Raji (cell line): ENCODE results near the gene CCNT2.

Experiments
- POLR2A ChIP-seq: IDR thresholded peaks from 2 replicates; pipeline ENCODE4 v1.6.1; 2011; ENCODE audit warnings: low read depth, low read length, control low read depth; ENCODE audit not compliant: insufficient read depth

The CCNT2 gene

DNA sequence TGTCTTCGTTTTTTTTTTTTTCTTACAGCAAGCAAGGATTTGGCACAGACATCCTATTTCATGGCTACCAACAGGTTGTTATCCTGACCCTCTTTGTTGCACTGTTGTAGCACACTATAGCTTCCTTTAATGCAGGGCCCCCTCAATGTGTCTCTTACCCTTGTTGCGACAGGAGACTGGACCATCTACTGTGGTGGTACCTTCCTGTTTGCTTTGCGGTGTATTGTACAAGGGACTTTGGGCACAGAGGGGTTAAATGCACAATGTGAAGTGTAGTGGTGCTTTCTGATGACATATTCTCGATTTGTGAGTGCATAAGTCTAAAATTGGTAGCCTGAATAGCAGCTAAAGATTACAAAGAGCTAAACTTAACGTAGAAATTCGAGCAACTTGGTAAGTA is 27.5 kb downstream of the CCNT2 start:
- TF ChIP-seq POLR2A = no peak

DNA sequence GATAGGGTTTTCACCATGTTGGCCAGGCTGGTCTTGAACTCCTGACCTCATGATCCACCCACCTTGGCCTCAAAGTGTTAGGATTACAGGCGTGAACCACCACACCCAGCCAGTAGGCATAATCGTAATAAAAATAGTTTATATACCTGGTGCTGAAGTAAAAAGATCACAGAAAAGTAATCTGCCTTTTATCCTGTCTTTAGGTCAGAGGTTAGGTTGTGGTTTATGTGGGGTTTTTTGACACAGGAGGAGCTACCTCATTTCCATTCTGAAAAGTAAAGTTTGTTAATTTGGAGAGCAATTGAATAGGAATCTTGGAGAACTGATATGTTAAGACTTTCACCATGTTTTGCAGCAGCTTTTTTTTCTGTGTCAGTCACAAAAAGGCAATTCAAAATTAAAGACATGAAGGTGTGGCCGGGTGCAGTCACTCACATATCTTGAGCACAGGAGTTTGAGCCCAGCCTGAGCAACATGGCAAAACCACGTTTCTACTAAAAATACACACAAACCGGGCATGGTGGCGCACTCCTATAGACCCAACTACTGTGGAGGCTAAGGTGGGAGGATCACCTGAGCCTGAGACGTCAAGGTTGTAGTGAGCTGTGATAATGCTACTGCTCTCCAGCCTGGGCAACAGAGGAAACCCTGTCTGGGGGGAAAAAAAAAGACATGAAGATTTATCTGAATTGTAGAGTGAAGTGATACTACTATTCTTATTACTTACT is 31.5 kb downstream of the CCNT2 start:
- TF ChIP-seq POLR2A = no peak

DNA sequence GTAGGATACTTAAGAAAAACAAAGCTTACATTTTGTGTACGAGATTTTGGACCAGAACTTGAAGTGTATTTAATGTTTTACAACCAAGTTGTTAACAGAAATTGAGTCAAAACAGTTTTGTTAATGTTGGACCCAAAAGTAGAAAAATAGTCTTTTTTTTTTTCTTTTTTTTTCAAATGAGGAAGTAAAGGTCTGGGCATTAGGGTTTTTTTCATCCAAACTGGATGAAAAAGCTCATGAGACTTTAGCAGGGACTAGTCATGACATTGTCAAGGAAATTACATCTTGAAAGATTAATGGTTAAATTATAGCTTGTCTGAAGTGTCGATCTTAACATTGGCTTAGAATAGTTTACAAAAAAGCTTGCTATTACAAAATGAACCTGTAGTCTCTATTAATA is 32.3 kb downstream of the CCNT2 start:
- no peak for TF ChIP-seq POLR2A

DNA sequence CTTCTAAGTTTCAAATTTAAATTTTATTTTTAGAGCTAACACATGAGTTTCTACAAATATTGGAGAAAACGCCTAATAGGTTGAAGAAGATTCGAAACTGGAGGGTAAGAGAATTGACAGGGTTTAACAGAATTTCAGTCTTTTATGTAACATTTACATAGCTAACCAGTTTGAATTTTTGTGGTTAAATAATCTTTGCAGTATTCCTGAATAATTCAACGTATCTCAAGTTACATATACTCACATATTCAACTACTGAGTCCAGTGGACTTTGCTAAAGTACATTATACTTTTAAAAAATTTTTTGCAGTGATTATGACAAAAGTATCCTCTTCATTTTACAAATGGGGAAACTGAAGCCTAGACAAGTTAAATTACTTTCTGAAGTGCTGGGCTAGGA is 34.0 kb downstream of the CCNT2 start:
- TF ChIP-seq POLR2A = no peak

DNA sequence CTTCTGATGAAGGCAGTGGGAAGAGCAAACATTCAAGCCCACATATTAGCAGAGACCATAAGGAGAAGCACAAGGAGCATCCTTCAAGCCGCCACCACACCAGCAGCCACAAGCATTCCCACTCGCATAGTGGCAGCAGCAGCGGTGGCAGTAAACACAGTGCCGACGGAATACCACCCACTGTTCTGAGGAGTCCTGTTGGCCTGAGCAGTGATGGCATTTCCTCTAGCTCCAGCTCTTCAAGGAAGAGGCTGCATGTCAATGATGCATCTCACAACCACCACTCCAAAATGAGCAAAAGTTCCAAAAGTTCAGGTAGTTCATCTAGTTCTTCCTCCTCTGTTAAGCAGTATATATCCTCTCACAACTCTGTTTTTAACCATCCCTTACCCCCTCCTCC is 35.4 kb downstream of the CCNT2 start:
- no peak for TF ChIP-seq POLR2A

DNA sequence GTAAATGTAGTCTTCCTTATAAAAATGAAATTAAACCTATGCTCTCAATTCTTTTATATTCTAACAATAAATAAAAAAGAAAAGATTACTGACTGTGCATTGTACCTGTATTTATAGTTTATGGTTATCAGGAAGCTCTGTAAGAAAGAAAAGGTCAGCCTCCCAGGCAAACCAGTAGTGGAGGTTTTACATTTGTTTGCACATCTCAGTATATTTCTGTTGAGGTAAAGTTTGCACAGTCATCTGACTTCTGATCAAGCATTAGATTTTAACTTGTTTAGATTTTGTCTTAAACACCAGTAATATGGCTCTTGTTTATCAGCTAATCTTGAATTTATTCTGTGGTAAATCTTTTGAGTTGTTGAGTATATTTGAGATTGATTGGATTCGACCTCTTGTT is 37.1 kb downstream of the CCNT2 start:
- no peak for TF ChIP-seq POLR2A

DNA sequence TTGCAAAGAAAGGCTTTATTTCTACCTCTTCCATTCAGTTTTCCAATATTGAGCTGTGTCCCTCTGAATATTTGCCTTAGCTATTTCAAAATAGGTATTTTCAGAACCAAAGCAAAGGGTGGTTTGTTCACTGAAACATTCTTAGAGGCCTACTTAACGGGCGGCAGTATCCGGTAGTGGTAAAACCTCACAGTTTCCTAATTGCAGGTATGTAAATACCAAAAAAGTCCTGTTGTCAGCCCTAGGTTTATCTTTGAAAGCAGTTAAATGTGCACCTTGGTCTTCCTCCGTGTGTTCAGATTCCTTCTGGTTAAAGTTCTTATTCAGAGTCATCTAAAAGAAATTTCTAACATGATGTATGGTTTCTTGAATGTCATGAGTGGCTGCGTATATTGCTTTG is 38.9 kb downstream of the CCNT2 start:
- no peak for TF ChIP-seq POLR2A

DNA sequence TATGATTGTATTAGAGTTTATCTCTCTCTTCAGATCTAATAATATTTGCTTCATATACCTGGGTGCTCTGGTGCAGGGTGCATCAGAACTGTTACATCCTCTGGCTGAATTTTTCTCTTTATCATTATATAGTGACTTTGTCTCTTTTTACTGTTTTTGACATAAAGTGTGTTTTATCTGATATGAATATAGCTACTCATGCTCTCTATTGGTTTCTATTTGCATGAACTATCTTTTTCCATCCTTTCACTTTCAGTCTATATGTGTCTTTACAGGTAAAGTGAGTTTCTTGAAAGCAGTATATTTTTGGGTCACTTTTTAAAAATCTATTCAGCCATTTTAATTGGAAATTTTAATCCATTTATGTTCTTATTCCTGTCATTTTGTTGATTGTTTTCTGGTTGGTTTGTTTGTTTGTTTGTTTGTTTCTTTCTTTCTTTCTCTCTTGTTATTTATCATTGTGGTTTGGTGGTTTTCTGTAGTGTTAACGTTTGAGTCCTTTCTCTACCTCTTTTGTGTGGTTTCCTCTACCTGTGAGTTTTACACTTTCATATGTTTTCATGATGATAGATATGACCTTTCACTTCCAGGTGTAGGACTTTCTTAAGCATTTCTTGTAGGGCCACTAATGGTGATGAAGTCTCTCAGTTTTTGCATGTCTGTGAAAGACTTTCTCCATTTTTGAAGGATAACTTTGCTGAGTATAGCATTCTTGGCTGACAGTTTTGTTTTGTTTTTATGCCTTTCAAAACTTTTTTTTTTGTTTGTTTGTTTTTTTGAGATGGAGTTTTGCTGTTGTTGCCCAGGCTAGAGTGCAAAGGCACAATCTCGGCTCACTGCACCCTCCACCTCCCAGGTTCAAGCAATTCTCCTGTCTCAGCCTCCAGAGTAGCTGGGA is 54.9 kb downstream of the CCNT2 start:
- no peak for TF ChIP-seq POLR2A

DNA sequence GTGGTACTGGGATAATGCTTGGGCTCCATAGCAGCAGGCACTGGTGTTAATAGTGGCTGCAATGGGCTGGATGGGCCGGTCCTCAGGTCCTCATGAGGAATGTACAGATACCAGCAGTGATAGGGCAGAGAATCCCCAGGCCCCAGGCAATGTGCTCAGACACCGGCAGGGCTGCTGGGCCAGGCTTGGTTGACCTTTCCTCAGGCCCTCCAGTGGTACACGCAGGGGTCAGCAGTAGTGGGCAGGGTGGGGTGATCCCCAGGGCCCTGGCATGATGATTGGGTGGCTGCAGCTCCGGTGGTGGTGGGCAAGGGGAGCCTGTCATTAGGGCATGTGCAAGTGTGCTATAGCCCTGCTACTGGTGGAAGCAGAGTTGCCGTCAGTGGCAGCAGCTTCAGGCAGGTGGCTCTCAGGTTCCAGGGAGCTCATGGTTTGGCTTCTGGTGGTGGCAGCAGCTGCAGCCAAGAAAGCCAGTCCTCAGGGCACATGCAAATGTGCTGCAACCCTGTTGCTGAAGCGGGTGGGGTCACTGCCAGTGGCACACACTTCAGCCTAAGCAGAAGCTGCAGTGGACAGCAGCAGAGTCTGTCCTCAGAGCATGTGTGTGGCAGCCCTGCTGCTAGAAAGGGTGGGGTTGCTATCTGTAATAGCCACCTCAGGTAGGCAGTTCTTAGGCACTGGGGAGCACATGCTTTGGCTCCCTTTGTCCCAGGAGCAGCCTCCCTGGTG is 56.8 kb downstream of the CCNT2 start:
- TF ChIP-seq POLR2A = no peak

DNA sequence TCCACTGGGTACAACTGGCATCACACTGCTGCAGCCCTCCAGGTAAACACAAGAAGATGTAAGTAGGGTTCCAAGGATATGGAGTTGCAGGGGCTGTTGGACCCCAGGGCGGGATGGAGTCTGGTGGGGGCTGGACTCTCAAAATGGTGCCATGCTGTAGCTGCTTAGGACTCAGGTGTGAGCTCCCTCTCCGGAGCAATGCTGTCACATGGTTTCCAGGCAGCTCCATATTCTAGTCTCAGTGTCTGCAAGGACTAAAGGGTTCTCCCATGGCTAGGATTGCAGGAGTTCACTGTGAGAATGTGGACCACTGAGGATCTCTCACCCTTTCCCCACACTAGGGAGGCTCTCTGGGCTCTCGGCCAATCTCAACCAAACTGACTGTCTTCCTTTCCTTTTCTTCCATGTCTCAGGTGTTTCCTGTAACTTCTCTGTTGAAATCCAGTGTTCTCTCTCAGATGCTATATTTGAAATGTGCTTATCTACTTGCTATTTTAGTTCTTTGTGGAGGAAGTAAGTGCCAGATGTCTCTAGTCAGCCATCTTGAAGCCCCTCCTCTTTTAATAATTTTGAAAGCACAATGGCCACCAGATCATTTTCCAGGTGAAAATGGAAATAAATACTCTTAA is 57.6 kb downstream of the CCNT2 start:
- TF ChIP-seq POLR2A = no peak

DNA sequence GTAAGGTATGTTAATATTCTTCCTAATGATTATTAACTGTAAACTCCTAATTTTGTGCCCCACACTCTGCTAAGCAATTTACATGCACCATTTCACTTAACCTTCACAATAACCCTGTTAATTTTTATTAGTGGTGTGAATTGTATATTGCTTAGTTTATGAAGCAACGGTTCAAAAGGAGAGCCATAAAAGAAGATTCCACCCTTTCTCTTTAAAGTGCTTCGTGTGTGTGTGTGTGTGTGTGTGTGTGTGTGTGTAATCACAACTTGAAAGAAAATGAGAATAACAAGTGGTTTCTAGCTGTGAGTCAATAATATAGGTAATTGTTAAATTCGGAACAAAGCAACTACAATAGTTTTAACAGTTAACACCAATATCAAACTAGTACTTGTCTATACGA is 60.6 kb downstream of the CCNT2 start:
- no peak for TF ChIP-seq POLR2A

DNA sequence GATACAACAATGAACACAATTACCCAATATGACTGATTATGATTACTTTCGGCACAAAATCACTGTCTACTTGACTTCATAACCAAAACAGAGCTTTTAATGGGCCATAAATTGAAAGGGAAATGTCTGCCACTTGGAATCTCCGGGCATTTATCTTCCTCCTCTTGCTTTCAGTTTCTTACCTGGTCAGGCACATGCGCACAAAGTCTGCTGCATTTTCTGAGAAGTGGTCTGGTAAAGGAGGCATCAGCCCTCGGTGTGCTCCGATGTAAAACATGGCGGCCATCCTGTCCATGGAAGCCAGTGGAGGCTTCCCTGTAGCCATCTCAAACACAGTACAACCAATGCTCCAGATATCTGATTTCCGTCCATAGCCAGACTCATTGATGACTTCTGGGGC is 62.0 kb downstream of the CCNT2 start:
- no peak for TF ChIP-seq POLR2A

DNA sequence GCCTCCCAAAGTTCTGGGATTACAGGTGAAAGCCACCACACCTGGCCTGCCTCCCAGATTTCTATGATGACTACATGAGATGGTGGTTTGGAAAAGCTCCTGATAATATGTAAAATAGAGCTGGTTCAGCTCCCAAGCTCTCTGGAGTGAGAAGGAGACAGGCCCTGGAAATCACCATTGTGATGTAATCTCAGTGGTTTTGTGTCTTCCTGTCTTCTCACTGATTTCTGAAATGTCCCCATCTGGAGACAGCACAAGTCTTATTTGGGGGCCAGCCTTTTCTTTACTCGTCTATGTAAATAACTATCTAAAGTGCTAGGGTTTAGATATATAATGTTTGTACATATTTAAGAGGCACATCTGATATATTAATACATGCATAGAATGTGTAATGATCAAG is 64.0 kb downstream of the CCNT2 start:
- no peak for TF ChIP-seq POLR2A

DNA sequence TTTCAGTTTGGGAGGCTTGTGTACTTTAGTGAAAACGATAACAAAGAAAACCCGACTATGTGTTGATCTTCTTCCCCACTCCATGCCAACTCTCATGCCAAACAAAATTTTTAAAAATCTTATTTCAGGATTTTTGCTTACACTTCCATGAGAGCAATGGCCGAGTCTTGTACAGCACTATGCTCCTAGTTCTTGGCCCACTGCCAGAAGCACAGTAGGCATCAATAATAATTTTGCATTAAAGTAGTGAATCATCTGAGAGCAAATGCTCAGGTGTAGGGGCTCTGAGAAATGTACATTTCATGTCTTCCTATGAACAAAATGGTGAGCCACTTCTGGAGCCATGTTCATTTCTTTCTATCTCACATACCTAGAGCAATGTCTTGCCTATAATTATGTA is 66.4 kb downstream of the CCNT2 start:
- no peak for TF ChIP-seq POLR2A

DNA sequence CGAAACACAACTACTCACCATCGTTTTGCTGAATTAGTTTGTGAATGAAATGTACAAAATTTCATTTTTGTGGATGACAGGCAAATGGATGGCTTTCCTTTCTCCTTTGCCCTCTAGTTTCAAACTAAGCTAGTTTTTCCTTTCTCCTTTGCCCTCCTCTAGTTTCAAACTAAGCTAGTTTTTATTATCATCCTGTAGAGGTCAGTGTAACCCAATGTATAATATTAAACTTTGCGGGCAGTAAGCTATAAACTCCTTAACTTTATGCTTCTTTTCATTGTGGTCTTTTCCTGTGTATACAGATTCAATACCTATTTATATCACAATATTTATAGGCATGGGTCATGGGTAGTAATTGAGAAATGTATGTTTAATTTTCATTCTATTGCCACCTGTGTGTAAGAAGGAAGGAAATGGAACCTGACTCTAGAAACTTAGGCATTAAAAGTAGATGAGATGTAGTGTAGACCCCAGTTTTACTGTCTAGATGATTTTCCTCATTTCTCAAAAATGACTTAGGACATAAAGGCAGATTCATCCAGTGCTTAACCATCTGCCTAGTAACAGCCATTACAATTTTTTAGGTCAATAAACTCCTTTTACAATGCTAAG is 70.5 kb downstream of the CCNT2 start:
- TF ChIP-seq POLR2A = no peak
